SK-N-SH treated with all-trans-retinoic acid at 6 μM for 48 hours (cell line): ENCODE measurements around the gene PEMT.

Experiments
- PATZ1 ChIP-seq: fragments of 250-450 bp; sonication (Bioruptor Pico); IDR thresholded peaks from 2 replicates; pipeline ENCODE4 v1.8.0; 2020; ENCODE audit warnings: mild to moderate bottlenecking, moderate library complexity, borderline replicate concordance
- TF ChIP-seq, protein P1 (sequence below): fragments of 250-450 bp; sonication (Bioruptor Pico); IDR thresholded peaks from 2 replicates; pipeline ENCODE4 v1.5.1; 2020; ENCODE audit warnings: low read depth, mild to moderate bottlenecking, moderate library complexity

DNA sequence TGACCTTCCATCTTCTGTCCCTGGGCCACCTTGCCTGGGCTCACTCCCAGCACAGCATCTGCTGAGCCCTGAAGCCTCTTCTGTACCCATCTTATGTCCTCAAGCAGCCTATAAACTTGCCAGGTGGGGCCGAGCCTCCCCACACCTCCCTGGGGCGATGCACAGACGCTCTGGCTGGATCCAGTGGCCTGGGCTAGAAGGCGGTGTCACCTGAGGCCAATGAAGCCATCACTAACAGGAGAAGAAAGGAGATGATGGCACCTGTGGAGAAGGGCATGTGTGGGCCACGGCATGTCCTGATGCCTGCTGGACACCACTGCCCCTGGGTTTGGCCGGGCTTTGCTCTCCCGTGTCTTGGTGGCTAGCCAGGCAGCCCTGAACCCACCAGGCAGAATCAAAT, 45.5 kb downstream of the PEMT start:
- TF ChIP-seq PATZ1 (CRISPR knock-in tag), result no peak
- TF ChIP-seq, protein P1, sequence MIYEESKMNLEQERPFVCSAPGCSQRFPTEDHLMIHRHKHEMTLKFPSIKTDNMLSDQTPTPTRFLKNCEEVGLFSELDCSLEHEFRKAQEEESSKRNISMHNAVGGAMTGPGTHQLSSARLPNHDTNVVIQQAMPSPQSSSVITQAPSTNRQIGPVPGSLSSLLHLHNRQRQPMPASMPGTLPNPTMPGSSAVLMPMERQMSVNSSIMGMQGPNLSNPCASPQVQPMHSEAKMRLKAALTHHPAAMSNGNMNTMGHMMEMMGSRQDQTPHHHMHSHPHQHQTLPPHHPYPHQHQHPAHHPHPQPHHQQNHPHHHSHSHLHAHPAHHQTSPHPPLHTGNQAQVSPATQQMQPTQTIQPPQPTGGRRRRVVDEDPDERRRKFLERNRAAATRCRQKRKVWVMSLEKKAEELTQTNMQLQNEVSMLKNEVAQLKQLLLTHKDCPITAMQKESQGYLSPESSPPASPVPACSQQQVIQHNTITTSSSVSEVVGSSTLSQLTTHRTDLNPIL (CRISPR knock-in tag), result no peak
